HPDE6-E6E7 (cell line): Measurements from ENCODE around the gene USP22.
"Not testable (repeated sequence)": the region's sequence is repeated elsewhere in the genome, so short reads cannot be mapped to it uniquely, and the experiment has no call there.

Source experiments
- DNase-seq: peaks from one replicate; pipeline ENCODE4 v3.0.0; 2011; ENCODE audit warnings: missing footprints; ENCODE audit errors: extremely low spot score

USP22 gene

GRCh38 chr17:20988001-20988636 is 54.7 kb downstream of the USP22 start:
- no peak for DNase-seq

- DNase-seq, result no peak
These were observed 55.3 kb downstream of the USP22 start for GRCh38 chr17:20987511-20987910.

- DNase-seq, result no peak
These were observed 55.9 kb downstream of the USP22 start for GRCh38 chr17:20986767-20987510.

GRCh38 chr17:20983359-20983637 is 59.5 kb downstream of the USP22 start:
- DNase-seq, result no peak

GRCh38 chr17:20982589-20983358 is 60.0 kb downstream of the USP22 start:
- DNase-seq, result no peak

- DNase-seq, result no peak
These were observed 61.5 kb downstream of the USP22 start for GRCh38 chr17:20981046-20981920.

- DNase-seq, result no peak
These were observed 63.1 kb downstream of the USP22 start for GRCh38 chr17:20979792-20980083.

GRCh38 chr17:20979007-20979791 is 63.6 kb downstream of the USP22 start:
- not testable (repeated sequence) for DNase-seq

GRCh38 chr17:20977609-20978253 is 65.1 kb downstream of the USP22 start:
- DNase-seq, result not testable (repeated sequence)

- DNase-seq, result no peak
These were observed 67.2 kb downstream of the USP22 start for GRCh38 chr17:20975566-20975965.

GRCh38 chr17:20970329-20970728 is 72.5 kb downstream of the USP22 start:
- DNase-seq, result no peak

- DNase-seq, result no peak
These were observed 73.7 kb downstream of the USP22 start for GRCh38 chr17:20968913-20969616.

GRCh38 chr17:20967776-20968175 is 75.0 kb downstream of the USP22 start:
- DNase-seq, result no peak

- DNase-seq, result no peak
These were observed 75.9 kb downstream of the USP22 start for GRCh38 chr17:20966870-20967269.

- DNase-seq, result no peak
These were observed 77.3 kb downstream of the USP22 start for GRCh38 chr17:20965492-20965891.

- DNase-seq, result peak; percentile 59
These were observed 81.2 kb downstream of the USP22 start for GRCh38 chr17:20961586-20961985.

GRCh38 chr17:20960871-20961270 is 81.9 kb downstream of the USP22 start:
- DNase-seq, result no peak

GRCh38 chr17:20955427-20956323 is 87.1 kb downstream of the USP22 start:
- no peak for DNase-seq

- DNase-seq, result no peak
These were observed 88.0 kb downstream of the USP22 start for GRCh38 chr17:20954794-20955193.
